ENCODE results near the gene NT5C3A. TPM values are rescaled to one million over a fixed set of nuclear protein-coding genes. Genes with fewer than 3 reads are reported as not detected.
A peak's percentile ranks its signal among the peaks of the same experiment; 100 is the strongest.

The NT5C3A gene
- total and polyA plus RNA-seq, 2 experiments from 2014 or later = 21.2 to 38.0 TPM

DNA sequence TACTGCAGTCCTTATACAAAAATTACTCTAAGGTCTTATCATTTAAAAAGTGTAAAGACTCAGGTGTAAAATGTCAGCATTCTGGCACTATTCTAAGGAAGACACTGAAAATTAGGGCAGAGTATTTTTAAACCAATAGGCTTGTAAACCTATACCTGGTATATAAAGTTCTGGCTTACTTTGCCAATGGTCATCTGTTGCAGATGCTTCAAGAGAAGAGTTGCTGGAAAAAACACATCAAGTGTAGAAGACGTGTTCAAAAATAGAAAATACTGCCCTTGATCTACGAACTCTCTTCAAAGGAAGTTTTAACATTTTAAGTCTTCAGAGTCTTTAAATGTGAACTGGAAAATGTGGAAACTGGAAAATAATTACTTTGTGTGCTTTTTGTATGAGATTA lies 23.9 kb downstream of the NT5C3A start:
- no peak for DNase-seq (ENCODE audit: low spot score)
- 86% methylated on average over 2 of the region's 2 CpGs for whole genome bisulfite sequencing (ENCODE audit: low lambda C conversion rate, missing lambda C conversion rate)
- peak overlapping the region; percentile 69 for H3K4me2 ChIP-seq
- H3K27ac ChIP-seq = no peak overlapping the region
- H3K36me3 ChIP-seq (replicated peaks; ENCODE audit: insufficient read depth, low read depth) = no peaks in the 10 kb centered on the region
- H3K27me3 ChIP-seq = no peaks in the 10 kb centered on the region
- H4K20me1 ChIP-seq (ENCODE audit: insufficient read depth, poor library complexity, severe bottlenecking) = peaks cover 3% of the 10 kb centered on the region
- no peak overlapping the region for H2AFZ ChIP-seq
- H3K9me3 ChIP-seq (ENCODE audit: low read depth) = no peaks in the 10 kb centered on the region
- H3K4me1 ChIP-seq (ENCODE audit: insufficient read depth) = peaks cover 27% of the 10 kb centered on the region
- H3K79me2 ChIP-seq = peaks cover 94% of the 10 kb centered on the region
- H3K4me3 ChIP-seq = no peak overlapping the region
- no peak for TF ChIP-seq EZH2 (IDR thresholded peaks at IDR 0.05; ENCODE audit: borderline replicate concordance)
- TF ChIP-seq CTCF (IDR thresholded peaks at IDR 0.05; ENCODE audit: poor library complexity) = no peak
- no peak for TF ChIP-seq EZH2phosphoT487 (IDR thresholded peaks at IDR 0.05; ENCODE audit: low read depth, severe bottlenecking, unreplicated experiment)
- H3K9me2 ChIP-seq (replicated peaks; ENCODE audit: insufficient read depth) = no peaks in the 10 kb centered on the region

DNA sequence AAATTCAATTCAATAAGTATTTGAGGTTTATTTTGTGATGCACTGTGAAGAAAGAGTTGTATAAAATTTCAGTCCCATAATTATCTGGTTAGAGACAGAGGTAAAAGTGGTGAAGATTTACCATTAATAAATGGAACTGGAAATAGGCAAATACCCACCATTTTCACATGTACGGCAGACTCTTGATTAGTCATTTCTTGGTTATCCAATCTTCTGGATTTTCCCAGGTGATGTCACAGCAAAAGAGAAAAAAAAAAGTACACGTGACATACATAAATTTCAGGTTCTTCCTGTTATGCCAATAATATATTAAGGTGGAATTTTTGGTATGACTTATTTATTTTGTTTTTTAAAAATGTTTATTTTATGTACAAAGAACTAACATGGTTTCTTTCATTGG lies 26.8 kb downstream of the NT5C3A start:
- Histone ChIP-seq H3K9me3 (ENCODE audit: low read depth) (no peaks in the 10 kb centered on the region), H3K36me3 (replicated peaks; ENCODE audit: insufficient read depth, low read depth) (no peaks in the 10 kb centered on the region), H3K9me2 (replicated peaks; ENCODE audit: insufficient read depth) (no peaks in the 10 kb centered on the region), H2AFZ (no peak overlapping the region), H3K79me2 (peaks cover 88% of the 10 kb centered on the region), H4K20me1 (ENCODE audit: insufficient read depth, poor library complexity, severe bottlenecking) (peaks cover 3% of the 10 kb centered on the region), H3K4me1 (ENCODE audit: insufficient read depth) (peaks cover 8% of the 10 kb centered on the region), H3K4me3 (no peak overlapping the region), H3K27ac (no peak overlapping the region), H3K27me3 (no peaks in the 10 kb centered on the region), H3K4me2 (no peak overlapping the region)
- no peak for DNase-seq (ENCODE audit: low spot score)
- no peak for TF ChIP-seq EZH2phosphoT487 (IDR thresholded peaks at IDR 0.05; ENCODE audit: low read depth, severe bottlenecking, unreplicated experiment)
- 95% methylated on average over 2 of the region's 2 CpGs for WGBS (ENCODE audit: low lambda C conversion rate, missing lambda C conversion rate)

DNA sequence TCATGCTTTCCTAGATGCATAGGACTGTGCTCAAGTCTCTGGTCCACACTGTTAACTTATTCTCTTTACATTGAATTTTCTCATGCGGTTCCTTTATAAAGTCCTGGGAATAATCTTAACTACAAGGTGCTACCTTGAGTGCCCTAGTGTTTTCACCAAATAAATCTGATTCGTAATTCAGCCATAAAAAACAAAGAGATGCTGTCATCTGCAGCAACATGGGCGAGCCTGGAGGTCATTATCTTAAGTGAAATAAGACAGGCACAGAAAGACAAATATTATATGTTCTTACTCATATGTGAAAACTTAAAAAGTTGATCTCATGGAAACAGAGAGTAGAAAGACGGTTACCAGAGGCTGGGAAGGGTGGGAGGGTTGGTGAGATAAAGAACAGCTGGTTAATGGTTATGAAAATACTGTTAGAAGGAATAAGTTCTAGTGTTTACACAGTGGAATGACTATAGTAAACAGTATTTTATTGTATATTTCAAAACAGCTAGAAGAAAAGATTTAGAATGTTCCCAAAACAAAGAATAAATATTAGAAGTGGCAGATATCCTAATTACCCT lies 38.3 kb downstream of the NT5C3A start:
- TF ChIP-seq CTCF (IDR thresholded peaks at IDR 0.05; ENCODE audit: poor library complexity) (no peak), EZH2phosphoT487 (IDR thresholded peaks at IDR 0.05; ENCODE audit: low read depth, severe bottlenecking, unreplicated experiment) (no peak), EZH2 (IDR thresholded peaks at IDR 0.05; ENCODE audit: borderline replicate concordance) (no peak)
- H3K4me1 ChIP-seq (ENCODE audit: insufficient read depth) = no peaks in the 10 kb centered on the region
- DNase-seq (ENCODE audit: low spot score) = peak; percentile 11
- no peaks in the 10 kb centered on the region for H3K36me3 ChIP-seq (replicated peaks; ENCODE audit: insufficient read depth, low read depth)
- peak overlapping the region; percentile 45 for H3K27ac ChIP-seq
- no peaks in the 10 kb centered on the region for H3K9me2 ChIP-seq (replicated peaks; ENCODE audit: insufficient read depth)
- no peaks in the 10 kb centered on the region for H3K9me3 ChIP-seq (ENCODE audit: low read depth)
- H2AFZ ChIP-seq = no peak overlapping the region
- H3K4me3 ChIP-seq = no peak overlapping the region
- no peaks in the 10 kb centered on the region for H4K20me1 ChIP-seq (ENCODE audit: insufficient read depth, poor library complexity, severe bottlenecking)
- H3K27me3 ChIP-seq = no peaks in the 10 kb centered on the region
- 60% methylated on average over 4 of the region's 4 CpGs for WGBS (ENCODE audit: low lambda C conversion rate, missing lambda C conversion rate)
- H3K79me2 ChIP-seq = peaks cover 16% of the 10 kb centered on the region
- H3K4me2 ChIP-seq = peak overlapping the region; percentile 9

DNA sequence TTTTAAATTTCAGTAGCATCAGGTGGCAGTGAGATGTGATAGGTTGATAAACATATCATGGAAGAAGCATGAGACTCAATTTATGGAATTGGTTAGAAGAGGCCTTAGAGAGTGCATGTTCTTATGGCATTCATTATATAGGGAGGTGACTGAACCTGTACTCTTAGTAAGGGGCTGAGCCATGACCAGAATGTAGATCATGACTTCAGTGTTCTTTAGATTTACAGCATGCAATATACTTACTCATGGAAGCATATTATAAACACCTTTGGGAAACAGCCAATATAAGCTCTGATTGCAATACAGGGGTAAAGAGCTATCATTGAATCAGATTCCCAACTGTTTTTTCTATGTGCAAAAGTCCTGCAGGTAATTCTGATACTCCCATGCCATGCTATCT lies 50.2 kb downstream of the NT5C3A start:
- Histone ChIP-seq H3K4me2 (no peak overlapping the region), H3K4me1 (ENCODE audit: insufficient read depth) (no peaks in the 10 kb centered on the region), H3K79me2 (no peaks in the 10 kb centered on the region), H3K36me3 (replicated peaks; ENCODE audit: insufficient read depth, low read depth) (no peaks in the 10 kb centered on the region), H4K20me1 (ENCODE audit: insufficient read depth, poor library complexity, severe bottlenecking) (no peaks in the 10 kb centered on the region), H3K9me2 (replicated peaks; ENCODE audit: insufficient read depth) (no peaks in the 10 kb centered on the region), H3K4me3 (no peak overlapping the region), H2AFZ (no peak overlapping the region), H3K9me3 (ENCODE audit: low read depth) (no peaks in the 10 kb centered on the region), H3K27ac (no peak overlapping the region), H3K27me3 (no peaks in the 10 kb centered on the region)
- TF ChIP-seq EZH2phosphoT487 (IDR thresholded peaks at IDR 0.05; ENCODE audit: low read depth, severe bottlenecking, unreplicated experiment) = no peak
- no peak for TF ChIP-seq CTCF (IDR thresholded peaks at IDR 0.05; ENCODE audit: poor library complexity)
- TF ChIP-seq EZH2 (IDR thresholded peaks at IDR 0.05; ENCODE audit: borderline replicate concordance) = no peak
- no peak for DNase-seq (ENCODE audit: low spot score)
